DMS153 treated with DMSO at 0.1 percent for 48 hours (cell line): Measurements from ENCODE around the gene CHGA.

Experiments
- DNase-seq: peaks from one replicate; lab custom pipeline; 2025; ENCODE audit not compliant: unreplicated experiment; lab: John Stamatoyannopoulos, UW

CHGA gene

DNA sequence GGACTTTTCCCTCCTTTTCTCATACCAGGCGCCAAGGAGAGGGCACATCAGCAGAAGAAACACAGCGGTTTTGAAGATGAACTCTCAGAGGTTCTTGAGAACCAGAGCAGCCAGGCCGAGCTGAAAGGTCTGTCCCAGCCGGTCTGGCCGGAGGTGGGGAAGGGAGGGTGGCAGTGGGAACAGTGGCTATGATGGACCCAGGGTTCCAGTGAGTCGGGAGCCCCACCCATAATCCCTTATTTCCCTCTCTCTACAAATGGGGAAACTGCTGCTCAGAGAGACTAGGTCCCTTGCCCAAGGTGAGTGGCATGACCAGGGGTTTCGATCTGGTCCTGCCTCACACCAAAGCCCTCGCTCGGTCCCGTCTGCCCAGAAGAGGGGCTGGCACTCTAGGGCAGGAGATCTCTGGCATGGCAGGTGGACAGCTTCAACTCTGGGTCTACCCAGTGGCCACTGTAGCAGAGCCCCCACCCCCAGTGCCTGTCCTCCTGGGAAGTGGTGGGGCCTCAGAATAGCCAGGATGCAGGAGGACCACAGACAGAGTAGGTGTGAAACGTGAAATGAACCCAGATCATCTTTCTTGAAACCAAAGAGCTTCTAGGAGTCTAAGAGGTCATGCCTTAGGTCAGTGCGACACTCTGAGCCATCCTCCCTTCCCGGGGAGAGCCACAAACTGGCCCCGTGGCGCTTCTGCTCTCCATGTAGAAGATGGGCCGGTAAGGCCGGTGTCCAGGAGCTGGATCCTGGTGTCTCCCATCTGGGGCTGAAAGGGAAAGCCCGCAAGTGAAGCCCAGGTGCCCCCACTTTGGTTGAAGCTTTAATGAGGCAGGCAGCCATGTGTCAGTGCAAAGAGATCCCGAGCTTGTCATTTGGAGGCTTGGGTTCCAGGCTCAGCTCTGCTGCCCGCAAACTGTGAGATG, 7.0 kb downstream of the CHGA start:
- DNase-seq: no peak

DNA sequence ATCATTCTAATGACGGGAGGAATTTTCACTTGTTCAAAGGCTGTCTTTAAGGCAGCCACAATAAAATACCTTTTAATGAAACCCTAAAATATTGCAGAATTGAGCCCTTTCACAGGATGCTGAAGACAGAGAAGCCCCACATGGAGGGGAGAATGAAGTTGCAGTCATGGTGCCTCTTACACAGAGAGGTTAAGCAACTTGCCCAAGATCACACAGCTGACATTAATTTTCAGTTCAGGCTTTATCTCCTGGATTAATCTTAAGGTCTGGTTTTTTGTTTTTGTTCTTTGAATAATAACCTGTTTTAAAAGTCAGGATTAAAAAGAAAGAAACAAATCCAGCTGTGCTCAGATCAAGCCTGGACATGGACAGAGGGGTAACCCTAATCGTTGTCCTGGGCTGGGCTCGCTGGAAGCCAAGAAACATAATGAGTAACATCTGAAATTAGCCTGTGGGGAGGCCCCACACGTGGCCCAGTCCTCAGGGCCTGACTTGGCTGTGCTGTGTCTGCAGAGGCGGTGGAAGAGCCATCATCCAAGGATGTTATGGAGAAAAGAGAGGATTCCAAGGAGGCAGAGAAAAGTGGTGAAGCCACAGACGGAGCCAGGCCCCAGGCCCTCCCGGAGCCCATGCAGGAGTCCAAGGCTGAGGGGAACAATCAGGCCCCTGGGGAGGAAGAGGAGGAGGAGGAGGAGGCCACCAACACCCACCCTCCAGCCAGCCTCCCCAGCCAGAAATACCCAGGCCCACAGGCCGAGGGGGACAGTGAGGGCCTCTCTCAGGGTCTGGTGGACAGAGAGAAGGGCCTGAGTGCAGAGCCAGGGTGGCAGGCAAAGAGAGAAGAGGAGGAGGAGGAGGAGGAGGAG, 8.0 kb downstream of the CHGA start:
- no peak for DNase-seq

DNA sequence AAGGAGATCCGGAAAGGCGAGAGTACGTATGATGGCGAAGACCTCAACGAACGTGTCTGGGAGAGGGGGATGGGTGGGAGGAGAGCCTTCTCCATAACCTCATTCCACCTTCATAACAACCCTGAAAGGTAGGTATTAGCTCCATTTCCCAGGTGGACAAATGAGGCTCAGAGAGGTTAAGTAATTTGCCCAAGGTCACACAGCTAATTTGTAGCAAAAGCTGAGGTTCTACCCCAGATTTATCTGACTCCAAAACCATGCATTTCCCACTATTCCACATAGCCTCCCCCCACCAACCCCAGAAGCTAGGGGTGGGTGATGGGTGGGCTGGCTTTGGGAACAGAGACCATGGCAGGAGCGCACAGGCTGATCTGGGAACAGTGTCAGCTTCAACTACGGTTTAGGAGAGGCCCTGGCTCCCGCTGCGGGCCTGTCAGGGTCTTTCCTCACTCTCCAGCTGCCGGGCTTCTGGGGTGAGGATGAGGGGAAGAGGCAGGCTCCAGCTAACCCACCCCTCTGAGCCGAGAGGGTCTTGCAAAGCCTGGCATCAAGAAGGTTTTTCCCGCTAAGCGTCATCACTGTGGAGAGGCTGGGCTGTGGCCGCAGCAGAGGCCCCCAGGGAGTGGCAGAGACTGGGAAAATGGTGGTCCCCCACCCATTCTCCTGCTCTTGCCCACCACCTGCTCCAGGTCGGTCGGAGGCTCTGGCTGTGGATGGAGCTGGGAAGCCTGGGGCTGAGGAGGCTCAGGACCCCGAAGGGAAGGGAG, 8.9 kb downstream of the CHGA start:
- DNase-seq: no peak

DNA sequence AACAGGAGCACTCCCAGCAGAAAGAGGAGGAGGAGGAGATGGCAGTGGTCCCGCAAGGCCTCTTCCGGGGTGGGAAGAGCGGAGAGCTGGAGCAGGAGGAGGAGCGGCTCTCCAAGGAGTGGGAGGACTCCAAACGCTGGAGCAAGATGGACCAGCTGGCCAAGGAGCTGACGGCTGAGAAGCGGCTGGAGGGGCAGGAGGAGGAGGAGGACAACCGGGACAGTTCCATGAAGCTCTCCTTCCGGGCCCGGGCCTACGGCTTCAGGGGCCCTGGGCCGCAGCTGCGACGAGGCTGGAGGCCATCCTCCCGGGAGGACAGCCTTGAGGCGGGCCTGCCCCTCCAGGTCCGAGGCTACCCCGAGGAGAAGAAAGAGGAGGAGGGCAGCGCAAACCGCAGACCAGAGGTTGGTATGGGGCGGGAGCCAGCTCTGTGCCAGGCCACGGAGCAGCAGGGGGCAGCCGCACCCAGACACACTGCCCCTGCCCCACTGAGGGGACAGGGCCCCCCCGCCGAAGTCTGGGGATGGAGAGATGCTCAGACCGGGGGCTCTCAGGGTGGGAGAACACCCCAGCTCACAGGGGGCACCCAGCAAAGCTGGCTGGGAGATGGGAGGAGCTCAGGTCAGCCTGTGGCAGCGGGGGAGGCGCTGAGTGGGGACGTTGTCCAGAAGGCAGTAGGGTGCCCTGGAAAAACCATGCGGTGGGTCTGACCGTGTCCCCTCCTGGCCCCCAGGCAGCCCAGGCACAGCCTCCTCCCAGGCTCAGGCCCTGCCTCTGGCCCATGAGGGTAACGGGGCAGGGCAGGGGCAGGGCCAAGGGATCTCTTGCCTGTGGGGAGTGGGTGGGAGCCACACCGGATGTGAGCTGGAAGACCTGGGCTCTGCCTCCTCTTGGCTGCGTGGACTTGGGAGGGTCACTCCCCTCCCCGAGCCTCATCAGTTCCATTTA, 9.8 kb downstream of the CHGA start:
- DNase-seq: no peak

DNA sequence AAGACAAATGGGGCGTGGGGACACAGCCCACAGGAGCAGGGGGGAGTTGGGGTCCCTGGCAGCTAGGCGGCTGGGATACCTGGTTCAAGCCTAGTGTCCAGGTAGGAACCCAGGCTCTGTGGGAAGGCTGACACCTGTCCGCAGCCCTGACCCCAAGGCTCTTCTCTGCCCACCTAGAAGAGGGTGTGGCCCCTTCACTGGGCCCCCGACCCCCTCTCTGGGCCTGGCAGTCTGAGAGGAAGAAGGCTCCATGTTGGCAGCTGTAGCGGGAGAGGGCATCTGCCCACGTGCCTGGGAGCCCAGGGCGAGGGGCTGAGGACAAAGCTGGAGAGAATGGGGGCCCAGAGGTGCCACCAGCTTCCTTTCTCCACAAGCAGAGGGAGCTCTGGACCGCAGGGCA, 10.5 kb downstream of the CHGA start:
- DNase-seq: no peak

DNA sequence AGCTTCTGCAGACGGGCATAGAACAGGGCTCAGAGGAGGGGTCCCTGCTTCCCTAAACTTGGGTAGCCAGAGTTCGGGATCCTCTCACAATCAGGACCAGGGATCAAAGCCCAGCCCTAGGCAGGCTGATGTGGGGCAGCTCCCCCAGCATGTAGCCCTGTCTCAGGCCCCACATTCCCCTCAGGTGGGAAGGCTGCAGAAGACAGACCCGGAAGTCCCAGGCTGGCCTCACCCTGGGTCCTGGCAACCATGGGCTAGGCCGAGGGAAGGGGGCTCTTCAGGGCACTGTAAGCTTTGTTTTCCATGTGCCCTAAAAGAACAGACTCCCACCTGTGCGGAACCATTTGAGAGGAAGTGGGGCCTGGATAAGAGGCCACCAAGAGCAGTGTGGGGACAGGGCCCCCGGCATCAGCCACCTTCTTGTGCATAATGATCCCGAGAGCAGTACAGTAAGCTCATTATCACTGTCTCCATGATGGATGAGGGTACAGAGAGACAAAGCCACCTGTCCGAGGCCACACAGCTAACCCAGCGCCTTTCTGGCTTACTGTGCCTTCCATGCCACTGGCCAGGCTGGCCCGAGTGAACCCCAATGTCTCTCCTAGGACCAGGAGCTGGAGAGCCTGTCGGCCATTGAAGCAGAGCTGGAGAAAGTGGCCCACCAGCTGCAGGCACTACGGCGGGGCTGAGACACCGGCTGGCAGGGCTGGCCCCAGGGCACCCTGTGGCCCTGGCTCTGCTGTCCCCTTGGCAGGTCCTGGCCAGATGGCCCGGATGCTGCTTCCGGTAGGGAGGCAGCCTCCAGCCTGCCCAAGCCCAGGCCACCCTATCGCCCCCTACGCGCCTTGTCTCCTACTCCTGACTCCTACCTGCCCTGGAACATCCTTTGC, 11.5 kb downstream of the CHGA start:
- DNase-seq: no peak

DNA sequence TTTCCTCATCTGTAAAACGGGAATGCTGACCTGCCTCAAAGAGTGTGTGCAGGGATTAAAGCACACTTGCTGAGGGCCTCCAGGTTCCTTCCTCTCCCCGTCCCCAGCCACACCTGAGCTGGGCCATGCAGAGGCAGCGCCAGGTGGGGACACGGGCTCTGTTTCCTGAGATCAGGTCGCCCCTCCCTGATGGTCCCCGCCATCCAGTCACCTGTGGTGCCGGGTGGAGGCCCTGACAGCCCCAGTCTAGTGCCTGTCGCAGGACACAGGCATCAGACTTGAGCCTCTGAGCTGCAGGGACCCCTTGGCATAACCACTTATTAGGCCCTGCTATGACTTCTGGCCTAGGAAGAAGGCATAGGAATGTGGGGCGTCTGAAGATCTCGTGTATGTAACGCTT, 12.5 kb downstream of the CHGA start:
- no peak for DNase-seq

DNA sequence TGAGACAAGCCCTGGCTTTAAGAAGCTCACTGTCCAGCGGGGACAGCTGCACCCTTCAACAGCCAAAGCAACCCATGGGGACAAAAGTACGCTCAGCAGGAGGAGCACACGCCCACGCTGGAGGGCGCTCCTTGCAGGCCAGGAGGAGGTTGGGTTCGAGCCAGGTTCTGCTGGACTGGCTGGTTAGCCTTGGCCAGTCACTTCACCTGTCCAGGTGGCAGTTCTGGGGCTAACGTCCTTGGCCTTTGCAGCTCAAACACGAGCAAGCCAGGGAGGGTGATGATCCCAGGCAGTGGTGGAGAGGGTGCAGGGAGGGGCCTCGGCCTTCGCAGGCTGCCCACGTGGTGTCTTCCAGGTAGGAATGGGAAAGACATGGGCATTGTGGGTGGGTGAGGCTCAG, 13.1 kb downstream of the CHGA start:
- DNase-seq: no peak

DNA sequence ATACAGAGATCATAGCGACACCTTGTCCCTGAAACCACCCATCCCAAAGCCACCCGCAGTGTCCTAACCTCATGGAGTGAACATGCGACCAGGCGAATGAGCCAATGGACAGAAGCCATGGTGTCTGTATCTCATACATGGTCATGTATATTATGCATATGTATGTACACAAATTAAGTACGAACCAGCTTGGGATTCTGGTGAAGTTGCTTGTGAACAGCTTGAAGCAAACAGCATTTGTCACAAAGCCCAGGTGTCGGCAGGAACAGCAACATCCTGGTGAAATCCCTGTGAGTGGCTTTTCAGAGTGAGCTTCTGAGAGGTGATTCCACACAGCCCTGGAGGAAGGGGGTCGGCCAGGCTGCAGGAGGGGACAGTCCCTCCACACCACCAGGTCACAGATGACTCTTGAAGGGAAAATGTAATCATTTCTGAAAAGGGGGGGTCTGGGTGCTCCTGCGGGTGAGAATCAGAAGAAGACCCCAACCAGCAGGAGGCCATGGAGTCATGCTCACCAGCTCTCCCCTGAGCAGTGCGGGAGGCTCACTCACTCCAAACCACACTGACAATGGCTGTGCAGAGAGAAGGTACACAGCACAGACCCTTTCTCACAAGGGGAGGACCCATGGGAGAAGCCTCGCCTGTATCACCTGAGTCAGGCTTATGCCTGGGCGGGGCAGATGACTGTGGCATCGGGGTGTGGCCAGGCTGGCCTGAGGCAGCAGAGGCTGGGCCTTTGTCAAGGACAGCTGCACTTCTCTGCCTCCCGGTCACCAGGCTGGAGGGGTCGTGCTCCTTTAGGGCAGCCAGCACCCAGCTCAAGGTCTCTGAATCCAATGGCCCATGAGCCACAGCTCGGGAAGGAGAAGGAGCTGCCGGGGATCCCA, 14.3 kb downstream of the CHGA start:
- DNase-seq: peak; percentile 43

DNA sequence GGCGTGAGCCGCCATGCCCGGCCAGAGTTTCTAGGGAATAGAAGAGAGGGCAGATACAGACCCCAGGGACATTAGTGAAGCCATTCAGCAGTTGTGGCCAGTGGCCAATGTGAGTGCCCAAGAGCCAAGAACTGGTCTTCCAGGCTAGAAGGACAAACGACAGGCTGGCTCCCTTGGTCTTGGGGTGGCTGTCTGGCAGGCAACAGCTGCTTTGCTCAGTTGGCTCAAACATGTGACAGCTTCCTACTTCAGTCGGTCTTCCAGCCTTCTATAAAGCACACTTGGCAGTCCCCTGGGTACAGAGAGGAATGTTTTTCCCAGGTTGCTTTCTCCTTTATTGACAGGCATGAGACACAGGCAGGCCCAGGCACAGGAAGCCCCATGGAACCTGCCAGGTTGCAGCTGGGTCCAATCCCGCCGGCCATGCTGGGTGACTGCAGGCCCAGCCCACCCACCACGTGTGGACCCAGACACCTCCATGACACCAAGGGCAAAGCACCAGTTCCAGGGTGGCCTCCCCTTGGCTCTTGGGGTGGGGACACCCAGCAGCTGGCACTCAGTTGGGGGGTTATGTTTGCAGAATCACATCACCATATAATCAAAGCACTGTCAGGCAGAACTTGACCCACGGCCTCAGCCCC, 15.4 kb downstream of the CHGA start:
- DNase-seq: no peak

DNA sequence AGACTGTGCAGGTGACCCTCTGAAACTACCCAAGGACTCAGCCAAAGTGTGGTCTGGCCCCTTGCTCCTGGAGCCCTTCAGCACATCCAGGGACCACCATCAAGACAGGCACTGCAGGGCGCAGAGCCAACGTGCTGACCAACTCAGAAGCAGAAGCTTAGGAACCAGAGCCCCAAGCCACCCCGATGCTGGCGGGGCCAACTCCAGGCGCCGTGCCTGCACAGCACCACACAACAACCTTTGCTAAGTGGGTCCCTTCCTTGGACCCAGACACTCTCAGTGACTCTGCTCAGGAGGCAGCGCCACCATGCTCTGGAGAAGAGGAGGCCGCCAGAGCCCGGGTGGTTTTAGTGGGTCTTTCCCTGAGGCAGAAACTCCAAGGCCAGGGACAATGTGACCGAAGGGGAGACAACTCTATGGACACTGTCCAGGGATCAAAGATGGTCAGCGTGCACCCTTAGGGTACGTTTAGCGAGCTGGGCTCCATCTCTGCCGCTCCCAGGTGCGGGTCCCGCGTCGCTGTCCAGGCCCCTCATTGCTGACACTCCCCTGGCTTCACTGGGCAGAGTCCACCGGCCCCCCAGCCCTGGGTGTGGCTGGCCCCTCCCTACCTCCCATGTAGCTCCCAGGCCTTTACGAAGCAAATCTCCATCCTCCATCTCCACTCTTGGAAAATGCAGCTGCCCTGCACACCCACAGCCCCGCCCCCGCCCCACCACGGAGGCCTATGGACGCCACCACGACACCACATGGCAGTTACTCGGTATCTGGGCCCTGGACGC, 16.1 kb downstream of the CHGA start:
- DNase-seq: no peak

DNA sequence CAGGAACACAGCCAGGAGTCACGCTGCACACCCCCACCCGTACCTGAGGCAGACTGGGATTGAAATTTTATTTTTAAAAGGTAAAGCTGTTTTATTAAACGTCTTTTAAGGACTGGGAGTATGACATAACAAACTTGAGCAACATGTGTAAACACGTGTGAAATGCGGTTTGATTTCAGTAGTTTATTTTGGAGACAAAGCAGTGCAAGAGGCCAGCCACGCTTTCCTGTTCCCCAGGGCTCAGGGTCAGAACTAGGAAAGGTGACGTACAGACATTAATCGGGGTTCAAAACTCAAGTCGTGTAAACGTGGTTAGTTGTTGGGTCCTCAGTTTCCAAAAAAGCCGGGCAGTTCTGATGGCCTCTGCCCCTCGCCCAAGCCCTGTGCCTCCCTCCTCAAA, 16.7 kb downstream of the CHGA start:
- DNase-seq: no peak

DNA sequence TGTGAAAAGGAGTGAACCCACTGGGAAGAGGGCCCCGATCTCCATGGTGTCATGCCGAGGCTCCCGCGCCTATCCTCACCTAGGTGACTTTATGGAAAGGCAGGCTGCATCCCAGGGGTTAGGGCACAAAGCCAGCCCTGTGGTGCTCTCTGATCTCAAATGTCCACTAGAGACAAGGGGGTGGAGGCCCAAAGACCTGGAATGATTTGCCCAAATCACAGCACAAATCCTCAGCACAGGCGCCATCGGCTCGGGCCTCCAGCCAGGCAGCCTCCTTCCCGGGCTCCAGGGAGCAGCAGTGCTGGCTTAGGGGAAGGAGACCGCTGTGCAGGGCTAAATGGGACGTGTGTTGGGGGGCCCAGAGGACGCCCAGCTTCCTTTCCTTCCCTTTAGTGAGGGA, 17.6 kb downstream of the CHGA start:
- DNase-seq: no peak

DNA sequence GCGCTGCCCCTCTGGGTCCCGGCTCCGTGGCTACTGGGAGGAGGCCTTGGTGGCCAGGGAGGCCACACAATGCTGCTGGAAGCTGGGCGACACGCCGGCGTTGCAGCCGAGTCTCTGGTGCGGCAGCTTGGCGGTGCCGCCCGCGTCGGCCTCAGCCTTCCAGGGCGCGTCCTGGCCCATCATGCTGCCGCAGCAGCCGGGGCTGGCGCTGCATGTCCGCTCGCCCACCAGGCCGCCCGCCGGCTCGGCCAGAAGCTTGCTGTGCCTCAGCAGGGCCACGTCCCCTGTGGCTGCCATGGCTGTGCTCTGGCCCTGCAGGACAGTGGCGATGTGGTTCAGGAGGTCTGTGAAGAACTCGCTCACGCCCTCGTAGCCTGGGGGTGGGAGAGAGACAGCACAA, 18.6 kb downstream of the CHGA start:
- DNase-seq: no peak

DNA sequence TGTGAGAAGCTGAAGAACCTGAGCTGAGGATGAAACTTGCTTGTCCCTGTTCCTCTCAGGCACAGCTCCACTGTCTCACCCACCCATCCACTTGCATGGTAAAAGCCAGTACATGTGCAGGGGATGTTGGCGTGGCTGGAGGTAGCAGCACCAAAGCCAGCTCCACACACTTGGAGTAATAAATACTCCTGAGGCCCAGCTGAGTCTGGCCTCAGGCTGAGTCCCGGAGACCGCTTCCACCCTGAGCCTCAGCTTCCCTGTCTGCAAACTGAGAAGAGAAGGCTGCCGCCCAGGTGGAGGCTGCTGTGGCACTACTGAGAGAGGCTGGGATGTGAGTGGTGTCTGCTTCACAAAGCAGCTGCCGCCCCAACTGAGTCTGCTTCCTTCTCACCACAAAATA, 19.2 kb downstream of the CHGA start:
- DNase-seq: no peak

DNA sequence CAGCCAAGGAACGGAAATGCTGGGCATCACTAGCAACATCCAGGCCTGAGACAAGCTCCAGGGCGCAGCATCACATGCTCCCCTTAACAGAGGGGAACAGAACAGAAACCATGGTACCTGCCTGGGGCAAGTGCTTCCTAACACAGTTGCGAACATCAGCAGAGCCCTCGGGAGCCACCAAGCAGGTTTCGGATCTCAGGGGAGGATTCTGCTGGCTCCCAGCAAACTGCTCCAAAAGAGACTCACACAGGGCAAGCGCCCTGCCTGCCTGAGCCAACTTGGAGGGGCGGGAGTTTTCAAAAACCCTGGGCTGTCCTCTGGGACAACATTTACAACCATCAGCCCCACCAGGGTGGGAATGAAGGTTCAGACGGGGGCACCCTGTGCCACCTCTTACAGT, 19.6 kb downstream of the CHGA start:
- DNase-seq: no peak
